Measurements from ENCODE around the gene APOL1.
"Not testable (repeated sequence)": the region's sequence is repeated elsewhere in the genome, so short reads cannot be mapped to it uniquely, and the experiment has no call there.

Gene APOL1

GRCh38 chr22:36247955-36248354, 5.0 kb upstream of the APOL1 start:
- no peak for DNase-seq

GRCh38 chr22:36249160-36249559, 3.8 kb upstream of the APOL1 start:
- DNase-seq: no peak

GRCh38 chr22:36250292-36250960, 2.5 kb upstream of the APOL1 start:
- not testable (repeated sequence) for DNase-seq

GRCh38 chr22:36251979-36252608, 839 bp upstream of the APOL1 start:
- not testable (repeated sequence) for DNase-seq

GRCh38 chr22:36253523-36254490, 874 bp downstream of the APOL1 start:
- DNase-seq: no peak

GRCh38 chr22:36255572-36255971, 2.6 kb downstream of the APOL1 start:
- not testable (repeated sequence) for DNase-seq

GRCh38 chr22:36256478-36256877, 3.5 kb downstream of the APOL1 start:
- DNase-seq: no peak

GRCh38 chr22:36257308-36257707, 4.4 kb downstream of the APOL1 start:
- DNase-seq: no peak

- peak; percentile 40 for DNase-seq
Measured at GRCh38 chr22:36257948-36258670, 5.2 kb downstream of the APOL1 start.

GRCh38 chr22:36258701-36259614, 6.0 kb downstream of the APOL1 start:
- no peak for DNase-seq

- no peak for DNase-seq
Measured at GRCh38 chr22:36259615-36260300, 6.8 kb downstream of the APOL1 start.

- not testable (repeated sequence) for DNase-seq
Measured at GRCh38 chr22:36261675-36262074, 8.7 kb downstream of the APOL1 start.

- not testable (repeated sequence) for DNase-seq
Measured at GRCh38 chr22:36262307-36262706, 9.4 kb downstream of the APOL1 start.

GRCh38 chr22:36263216-36263673, 10.3 kb downstream of the APOL1 start:
- DNase-seq: not testable (repeated sequence)

GRCh38 chr22:36263886-36264664, 11.1 kb downstream of the APOL1 start:
- not testable (repeated sequence) for DNase-seq

- DNase-seq: no peak
Measured at GRCh38 chr22:36267058-36267457, 14.1 kb downstream of the APOL1 start.

- no peak for DNase-seq
Measured at GRCh38 chr22:36267896-36268485, 15.1 kb downstream of the APOL1 start.

- not testable (repeated sequence) for DNase-seq
Measured at GRCh38 chr22:36271231-36271630, 18.3 kb downstream of the APOL1 start.

- DNase-seq: not testable (repeated sequence)
Measured at GRCh38 chr22:36271951-36272350, 19.0 kb downstream of the APOL1 start.

- no peak for DNase-seq
Measured at GRCh38 chr22:36274531-36274930, 21.6 kb downstream of the APOL1 start.

All from CD4-positive, alpha-beta T cell treated with Interleukin-21 for 1 hour (primary cell).